Left lung (tissue), 10 donors: ENCODE results near the gene GRM7. TPM values are rescaled to one million over a fixed set of nuclear protein-coding genes. Genes with fewer than 3 reads are reported as not detected.

Experiments used
- ATAC-seq: fragments of 200-7000 bp; cut with Tn5 transposase; one replicate; pipeline ENCODE4 v1.9.1; 2020; ENCODE audit warnings: moderate library complexity
- DNase-seq, 4 donors: peaks; one replicate each; pipeline ENCODE4 v3.0.0-alpha.2; 2013 to 2020
- H3K27ac ChIP-seq, 2 donors: fragments of 200-600 bp; sonication (generic) in 1 of 2; one replicate each; pipeline versions ENCODE4 v1.5.0 to v1.8.0; 2020 to 2021
- H3K27me3 ChIP-seq, 2 donors: fragments of 200-600 bp; sonication (generic) in 1 of 2; one replicate each; pipeline versions ENCODE4 v1.5.0 to v1.8.0; 2020 to 2021
- H3K36me3 ChIP-seq, 2 donors: fragments of 200-600 bp; sonication (generic) in 1 of 2; one replicate each; pipeline versions ENCODE4 v1.5.0 to v1.8.0; 2020 to 2021
- H3K4me1 ChIP-seq, 2 donors: fragments of 200-600 bp; one replicate each; pipeline ENCODE4 v1.8.0; 2021
- H3K4me3 ChIP-seq, 2 donors: fragments of 200-600 bp; sonication (generic) in 1 of 2; one replicate each; pipeline versions ENCODE4 v1.5.0 to v1.8.0; 2020 to 2021; ENCODE audit warnings: mild to moderate bottlenecking in 1 of 2
- H3K9me3 ChIP-seq, 2 donors: fragments of 200-600 bp; sonication (generic) in 1 of 2; one replicate each; pipeline versions ENCODE4 v1.5.0 to v1.8.0; 2020 to 2021
- CTCF ChIP-seq, 2 donors: fragments of 200-600 bp; sonication (generic) in 1 of 2; IDR thresholded peaks; one replicate each; pipeline versions ENCODE4 v1.5.0 to v1.8.0; 2021; ENCODE audit warnings: antibody characterized with exemption in 2 of 2
- intact Hi-C, 2 donors: fragments of 100-400 bp; cut with DNase I; formaldehyde crosslinking; loops; one replicate each; pipeline versions ENCODE4 v1.11.2 to v1.14.2; 2022
- polyA plus RNA-seq, 6 donors: library from polyadenylated mRNA; unstranded; fragments of 120-200 nt; gene quantifications; one replicate each; pipeline ENCODE4 v1.2.1, GENCODE V29; 2013; ENCODE audit not compliant: insufficient read length in 6 of 6
- total RNA-seq, 2 donors: library from RNA; stranded (reverse); fragmentation: NEBNext Ultra II Directional; extraction: Animal tissue kit (Norgen Biotek cat#: 25700); gene quantifications; one replicate each; pipeline ENCODE4 v1.2.1, GENCODE V29; 2021
- donor health status: DM: no; HTN: yes; CAD: no.
- donor health status: DM: no; HTN: no; CAD: no.

Gene GRM7
- total and polyA plus RNA-seq, 8 donors, result 0.04 to 0.72 (median 0.27) TPM

- Histone ChIP-seq H3K9me3 (no peaks in the 10 kb centered on the region), H3K27ac (no peak overlapping the region), H3K36me3 (no peaks in the 10 kb centered on the region), H3K4me3 (no peak overlapping the region), H3K27me3 (no peaks in the 10 kb centered on the region), H3K4me1 (no peaks in the 10 kb centered on the region)
- ATAC-seq (no peak), DNase-seq (no peak)
- intact Hi-C loops, result no loop called here
- no peak for TF ChIP-seq CTCF (IDR thresholded peaks at IDR 0.05)
Measured at GRCh38 chr3:7188551-7188950, 327.6 kb downstream of the GRM7 start.

GRCh38 chr3:7190095-7190494, 329.2 kb downstream of the GRM7 start:
- TF ChIP-seq CTCF (IDR thresholded peaks at IDR 0.05), result no peak
- Histone ChIP-seq H3K4me1 (no peaks in the 10 kb centered on the region), H3K27me3 (no peaks in the 10 kb centered on the region), H3K27ac (no peak overlapping the region), H3K4me3 (no peak overlapping the region), H3K9me3 (no peaks in the 10 kb centered on the region), H3K36me3 (no peaks in the 10 kb centered on the region)
- no peak for ATAC-seq
- intact Hi-C loops, result no loop called here
- DNase-seq, result no peak

GRCh38 chr3:7193269-7193668, 332.4 kb downstream of the GRM7 start:
- Histone ChIP-seq H3K9me3 (no peaks in the 10 kb centered on the region), H3K27ac (no peak overlapping the region), H3K36me3 (no peaks in the 10 kb centered on the region), H3K4me1 (no peaks in the 10 kb centered on the region), H3K4me3 (no peak overlapping the region), H3K27me3 (no peaks in the 10 kb centered on the region)
- ATAC-seq (no peak), DNase-seq (no peak)
- intact Hi-C loops, result no loop called here
- no peak for TF ChIP-seq CTCF (IDR thresholded peaks at IDR 0.05)

- TF ChIP-seq CTCF (IDR thresholded peaks at IDR 0.05), result no peak
- no peaks in the 10 kb centered on the region for H3K27me3 ChIP-seq
- intact Hi-C loops, result no loop called here
- H3K36me3 ChIP-seq, result no peaks in the 10 kb centered on the region
- H3K4me1 ChIP-seq, result no peaks in the 10 kb centered on the region
- no peak for DNase-seq
- H3K4me3 ChIP-seq, result no peak overlapping the region
- no peak for ATAC-seq
- no peaks in the 10 kb centered on the region for H3K9me3 ChIP-seq
- H3K27ac ChIP-seq, result no peak overlapping the region
Measured at GRCh38 chr3:7194071-7194835, 333.3 kb downstream of the GRM7 start.

- Histone ChIP-seq H3K4me1 (no peaks in the 10 kb centered on the region), H3K4me3 (no peak overlapping the region), H3K27me3 (no peaks in the 10 kb centered on the region), H3K36me3 (no peaks in the 10 kb centered on the region), H3K9me3 (peaks cover 0 to 5% of the 10 kb centered on the region in 2 donors), H3K27ac (no peak overlapping the region)
- no peak for TF ChIP-seq CTCF (IDR thresholded peaks at IDR 0.05)
- intact Hi-C loops, result no loop called here
- DNase-seq, result no peak
- no peak for ATAC-seq
Measured at GRCh38 chr3:7195934-7196333, 335.0 kb downstream of the GRM7 start.
